HepG2 (cell line): Measurements from ENCODE around the gene PTPRM. TPM values are rescaled to one million over a fixed set of nuclear protein-coding genes. Genes with fewer than 3 reads are reported as not detected.

Source experiments
- ARNT2 ChIP-seq: sonication (generic); formaldehyde crosslinking; IDR thresholded peaks from 2 replicates; pipeline ENCODE4 v1.8.0; 2022; ENCODE audit warnings: mild to moderate bottlenecking, low read depth, missing genetic modification reagents, moderate library complexity
- DNMT1 ChIP-seq: sonication (generic); formaldehyde crosslinking; IDR thresholded peaks from 2 replicates; pipeline ENCODE4 v1.5.1; 2020; ENCODE audit warnings: mild to moderate bottlenecking, missing genetic modification reagents
- EP300 ChIP-seq, 3 experiments: sonication (generic) in 1 of 3; formaldehyde crosslinking in 1 of 3; IDR thresholded peaks; 2 replicates each; pipeline versions ENCODE4 v1.5.1 to v1.6.1; 2011 to 2020; ENCODE audit warnings: low read depth in 2 of 3, low read length in 2 of 3, borderline replicate concordance in 1 of 3, improper control_type of control experiment in 1 of 3, mild to moderate bottlenecking in 1 of 3, missing genetic modification reagents in 1 of 3, moderate library complexity in 1 of 3
- FOXP1 ChIP-seq, 2 experiments: fragments of 450-650 bp in 1 of 2; IDR thresholded peaks; 2 replicates each; pipeline ENCODE4 v1.6.1; 2017 to 2018; ENCODE audit warnings: antibody characterized with exemption in 1 of 2
- HNF4A ChIP-seq: sonication (generic); formaldehyde crosslinking; IDR thresholded peaks from 2 replicates; pipeline ENCODE4 v1.4.0; 2020; ENCODE audit warnings: missing genetic modification reagents
- HNRNPK ChIP-seq: fragments of 200-400 bp; formaldehyde crosslinking; IDR thresholded peaks from 2 replicates; pipeline ENCODE4 v1.6.1; 2018; ENCODE audit warnings: low read length, low read depth, moderate library complexity, mild to moderate bottlenecking; ENCODE audit not compliant: poor library complexity, severe bottlenecking
- NAIF1 ChIP-seq: sonication (generic); formaldehyde crosslinking; IDR thresholded peaks from 2 replicates; pipeline ENCODE4 v1.5.0; 2020; ENCODE audit warnings: mild to moderate bottlenecking, missing genetic modification reagents, borderline replicate concordance
- NKX3-1 ChIP-seq: sonication (generic); formaldehyde crosslinking; IDR thresholded peaks from 2 replicates; pipeline ENCODE4 v1.5.0; 2020; ENCODE audit warnings: missing genetic modification reagents
- POGZ ChIP-seq: sonication (generic); formaldehyde crosslinking; IDR thresholded peaks from 2 replicates; pipeline ENCODE4 v1.4.0; 2020; ENCODE audit warnings: mild to moderate bottlenecking, missing genetic modification reagents
- POLR2G ChIP-seq: fragments of 200-400 bp; formaldehyde crosslinking; IDR thresholded peaks from 2 replicates; pipeline ENCODE4 v1.6.1; 2018; ENCODE audit warnings: mild to moderate bottlenecking, low read depth, low read length, moderate library complexity
- RBAK ChIP-seq: sonication (generic); formaldehyde crosslinking; IDR thresholded peaks from 2 replicates; pipeline ENCODE4 v1.5.1; 2020; ENCODE audit warnings: mild to moderate bottlenecking, missing genetic modification reagents
- SNAPC4 ChIP-seq: sonication (generic); formaldehyde crosslinking; IDR thresholded peaks from 2 replicates; pipeline ENCODE4 v1.4.0; 2020; ENCODE audit warnings: mild to moderate bottlenecking, missing genetic modification reagents
- TBL1XR1 ChIP-seq: fragments of 150-350 bp; IDR thresholded peaks from 2 replicates; pipeline ENCODE4 v1.6.1; 2014; ENCODE audit warnings: borderline replicate concordance, low read length; ENCODE audit not compliant: partially characterized antibody
- TSC22D2 ChIP-seq: sonication (generic); formaldehyde crosslinking; IDR thresholded peaks from 2 replicates; pipeline ENCODE4 v1.5.1; 2020; ENCODE audit warnings: missing genetic modification reagents, mild to moderate bottlenecking, borderline replicate concordance
- ZBTB3 ChIP-seq: sonication (generic); formaldehyde crosslinking; IDR thresholded peaks from 2 replicates; pipeline ENCODE4 v1.4.0; 2020; ENCODE audit warnings: low read depth, mild to moderate bottlenecking, moderate library complexity, missing genetic modification reagents, borderline replicate concordance
- ZFP90 ChIP-seq: sonication (generic); formaldehyde crosslinking; IDR thresholded peaks from 2 replicates; pipeline ENCODE4 v1.8.0; 2022; ENCODE audit warnings: missing genetic modification reagents, mild to moderate bottlenecking, inconsistent platforms, borderline replicate concordance
- ZMYM2 ChIP-seq: sonication (generic); formaldehyde crosslinking; IDR thresholded peaks from 2 replicates; pipeline ENCODE4 v1.8.0; 2022; ENCODE audit warnings: mild to moderate bottlenecking, missing genetic modification reagents
- ZNF335 ChIP-seq: sonication (generic); formaldehyde crosslinking; IDR thresholded peaks from 2 replicates; pipeline ENCODE4 v1.4.0; 2020; ENCODE audit warnings: missing genetic modification reagents
- ZNF7 ChIP-seq: IDR thresholded peaks from 2 replicates; pipeline ENCODE4 v1.6.1; 2016; ENCODE audit warnings: missing biosample characterization, missing genetic modification reagents
- ZNF709 ChIP-seq: sonication (generic); formaldehyde crosslinking; IDR thresholded peaks from 2 replicates; pipeline ENCODE4 v1.5.0; 2020; ENCODE audit warnings: mild to moderate bottlenecking, missing genetic modification reagents
- ZZZ3 ChIP-seq: sonication (generic); formaldehyde crosslinking; IDR thresholded peaks from 2 replicates; pipeline ENCODE4 v1.4.0; 2020; ENCODE audit warnings: missing genetic modification reagents, mild to moderate bottlenecking, borderline replicate concordance
- polyA plus RNA-seq, 8 experiments: library from polyadenylated mRNA; depleted of rRNA in 3 of 8; stranded (reverse) in 7 of 8; unstranded in 1 of 8; fragments of >200 nt; fragmentation: Illumina TruSeq in 4 of 8; extraction: Trizol in 4 of 8; gene quantifications; 2 replicates each; pipeline versions ENCODE4 v1.2.1 to v1.2.3, GENCODE V29; 2011 to 2016; ENCODE audit warnings: low read depth in 4 of 8, missing spikeins in 1 of 8, mixed read lengths in 1 of 8; ENCODE audit not compliant: insufficient read depth in 1 of 8
- total RNA-seq, 5 experiments: library from RNA; depleted of rRNA; stranded (reverse); fragments of >200 nt; fragmentation: Illumina TruSeq; extraction: Trizol; gene quantifications; 2 replicates each; pipeline ENCODE4 v1.2.3, GENCODE V29; 2016; ENCODE audit warnings: low read depth in 1 of 5
- TF ChIP-seq, protein P1 (sequence below): IDR thresholded peaks from 2 replicates; pipeline ENCODE4 v1.6.1; 2016; ENCODE audit warnings: mild to moderate bottlenecking
- TF ChIP-seq, protein P2 (sequence below): sonication (generic); formaldehyde crosslinking; IDR thresholded peaks from 2 replicates; pipeline ENCODE4 v1.8.0; 2022; ENCODE audit warnings: low read depth, missing genetic modification reagents

PTPRM gene
- total and polyA plus RNA-seq, 2 of the 13 experiments (the other 11 are each of a cell fraction or from before 2014, with no cell fraction given), result 12.6 to 108 TPM

DNA sequence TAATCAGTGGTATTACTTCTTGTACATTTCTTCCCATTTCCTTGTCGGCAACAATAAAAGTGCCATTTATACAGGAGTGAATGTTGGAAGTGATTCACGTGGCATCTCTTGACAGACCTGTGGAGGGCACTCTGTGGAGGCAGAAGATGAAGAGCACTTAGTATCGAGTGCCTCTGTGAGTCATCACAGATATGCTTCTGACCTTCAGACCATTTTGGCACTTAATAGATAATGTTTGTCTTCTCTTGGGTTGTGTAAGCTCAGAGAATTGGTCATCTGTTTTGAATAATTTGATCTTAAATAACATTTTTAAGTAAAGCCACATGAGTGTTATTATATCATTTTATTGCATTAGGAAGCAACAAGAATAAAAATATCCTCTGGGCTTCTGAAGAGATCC is 305.5 kb downstream of the PTPRM start (continued):
- TF ChIP-seq POLR2G (no peak), NKX3-1 (CRISPR knock-in tag) (no peak), ZNF335 (CRISPR knock-in tag) (no peak), RBAK (CRISPR knock-in tag) (no peak), POGZ (peak; percentile 44; the same call in 1 of the 2 replicates), ZNF7 (no peak), ZNF709 (no peak), TSC22D2 (CRISPR knock-in tag) (no peak), NAIF1 (no peak), ZZZ3 (CRISPR knock-in tag) (no peak), SNAPC4 (no peak), EP300 (IDR thresholded peaks at IDR 0.05; ENCODE audit: low read depth in 2 of 2, low read length in 2 of 2) (peak in 1 of 2 experiments; percentile 57; a peak in 2 of 4 replicates), EP300 (CRISPR knock-in tag; IDR thresholded peaks at IDR 0.05; ENCODE audit: borderline replicate concordance) (no peak), HNRNPK (no peak), ZMYM2 (CRISPR knock-in tag) (no peak), HNF4A (CRISPR knock-in tag) (peak; percentile 11; the same call in 1 of the 2 replicates), DNMT1 (no peak), ZBTB3 (CRISPR knock-in tag) (no peak), ARNT2 (CRISPR knock-in tag) (no peak), TBL1XR1 (no peak), FOXP1 (IDR thresholded peaks at IDR 0.05) (no peak), FOXP1 (CRISPR knock-in tag; IDR thresholded peaks at IDR 0.05) (peak; percentile 24; the same call in 1 of the 2 replicates), ZFP90 (CRISPR knock-in tag) (no peak)
- TF ChIP-seq, protein P1, sequence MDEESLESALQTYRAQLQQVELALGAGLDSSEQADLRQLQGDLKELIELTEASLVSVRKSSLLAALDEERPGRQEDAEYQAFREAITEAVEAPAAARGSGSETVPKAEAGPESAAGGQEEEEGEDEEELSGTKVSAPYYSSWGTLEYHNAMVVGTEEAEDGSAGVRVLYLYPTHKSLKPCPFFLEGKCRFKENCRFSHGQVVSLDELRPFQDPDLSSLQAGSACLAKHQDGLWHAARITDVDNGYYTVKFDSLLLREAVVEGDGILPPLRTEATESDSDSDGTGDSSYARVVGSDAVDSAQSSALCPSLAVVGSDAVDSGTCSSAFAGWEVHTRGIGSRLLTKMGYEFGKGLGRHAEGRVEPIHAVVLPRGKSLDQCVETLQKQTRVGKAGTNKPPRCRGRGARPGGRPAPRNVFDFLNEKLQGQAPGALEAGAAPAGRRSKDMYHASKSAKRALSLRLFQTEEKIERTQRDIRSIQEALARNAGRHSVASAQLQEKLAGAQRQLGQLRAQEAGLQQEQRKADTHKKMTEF (CRISPR knock-in tag), result 0 out of 2 replicates have a peak, but pooled peaks have one; percentile 23
- TF ChIP-seq, protein P2, sequence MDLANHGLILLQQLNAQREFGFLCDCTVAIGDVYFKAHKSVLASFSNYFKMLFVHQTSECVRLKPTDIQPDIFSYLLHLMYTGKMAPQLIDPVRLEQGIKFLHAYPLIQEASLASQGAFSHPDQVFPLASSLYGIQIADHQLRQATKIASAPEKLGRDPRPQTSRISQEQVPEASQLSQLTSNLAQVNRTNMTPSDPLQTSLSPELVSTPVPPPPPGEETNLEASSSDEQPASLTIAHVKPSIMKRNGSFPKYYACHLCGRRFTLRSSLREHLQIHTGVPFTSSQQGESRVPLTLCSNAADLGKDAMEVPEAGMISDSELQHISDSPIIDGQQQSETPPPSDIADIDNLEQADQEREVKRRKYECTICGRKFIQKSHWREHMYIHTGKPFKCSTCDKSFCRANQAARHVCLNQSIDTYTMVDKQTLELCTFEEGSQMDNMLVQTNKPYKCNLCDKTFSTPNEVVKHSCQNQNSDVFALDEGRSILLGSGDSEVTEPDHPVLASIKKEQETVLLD (CRISPR knock-in tag), result no peak
